Loucy (cell line): ENCODE measurements around the gene TMED1.

Experiments used
- H2AFZ ChIP-seq: fragments of 200-600 bp; sonication (generic); 2 replicates; pipeline ENCODE4 v1.6.0; 2016; ENCODE audit warnings: antibody characterized with exemption, mild to moderate bottlenecking, low read length, moderate library complexity
- H3F3A ChIP-seq: fragments of 200-600 bp; 2 replicates; pipeline ENCODE4 v1.6.0; 2016; ENCODE audit warnings: antibody characterized with exemption, low read depth, mild to moderate bottlenecking
- H3K27me3 ChIP-seq: fragments of 200-600 bp; sonication (generic); 2 replicates; pipeline ENCODE4 v1.6.1; 2014; ENCODE audit warnings: low read length, mild to moderate bottlenecking; ENCODE audit not compliant: insufficient read depth, poor library complexity, severe bottlenecking
- H3K36me3 ChIP-seq: fragments of 200-600 bp; sonication (generic); 2 replicates; pipeline ENCODE4 v1.6.1; 2016; ENCODE audit warnings: low read length; ENCODE audit not compliant: insufficient read depth
- H3K4me1 ChIP-seq: fragments of 200-600 bp; sonication (generic); 2 replicates; pipeline ENCODE4 v1.5.1; 2014; ENCODE audit warnings: low read length, mild to moderate bottlenecking; ENCODE audit not compliant: insufficient read depth, poor library complexity, severe bottlenecking
- H3K4me2 ChIP-seq: fragments of 200-600 bp; sonication (generic); 2 replicates; pipeline ENCODE4 v1.6.0; 2014; ENCODE audit warnings: antibody characterized with exemption, low read length, low read depth, mild to moderate bottlenecking; ENCODE audit not compliant: poor library complexity, severe bottlenecking
- H3K4me3 ChIP-seq: fragments of 200-600 bp; sonication (generic); 2 replicates; pipeline ENCODE4 v1.5.1; 2014; ENCODE audit warnings: low read length, mild to moderate bottlenecking, mixed read lengths; ENCODE audit not compliant: poor library complexity, severe bottlenecking
- H3K79me2 ChIP-seq: fragments of 200-600 bp; sonication (generic); 2 replicates; pipeline ENCODE4 v1.6.1; 2014; ENCODE audit warnings: low read length; ENCODE audit not compliant: insufficient read depth
- H3K9ac ChIP-seq: fragments of 200-600 bp; sonication (generic); 2 replicates; pipeline ENCODE4 v1.6.0; 2014; ENCODE audit warnings: mild to moderate bottlenecking, low read depth, low read length, moderate library complexity; ENCODE audit not compliant: poor library complexity, severe bottlenecking
- H3K9me2 ChIP-seq: fragments of 200-600 bp; sonication (generic); replicated peaks from 2 replicates; pipeline ENCODE4 v1.6.1; 2016; ENCODE audit warnings: low read depth, low read length, mixed read lengths
- H3K9me3 ChIP-seq: fragments of 200-600 bp; sonication (generic); 2 replicates; pipeline ENCODE4 v1.6.1; 2014; ENCODE audit warnings: mild to moderate bottlenecking, antibody characterized with exemption, low read length, low read depth; ENCODE audit not compliant: insufficient read depth
- H4K20me1 ChIP-seq: fragments of 200-600 bp; sonication (generic); 2 replicates; pipeline ENCODE4 v1.6.0; 2014; ENCODE audit warnings: antibody characterized with exemption, low read length, mild to moderate bottlenecking; ENCODE audit not compliant: insufficient read depth, poor library complexity, severe bottlenecking
- CTCF ChIP-seq: fragments of 200-600 bp; sonication (generic); conservative IDR thresholded peaks from 2 replicates; pipeline ENCODE4 v1.5.1; 2014; ENCODE audit warnings: mild to moderate bottlenecking, antibody characterized with exemption, low read length
- EZH2phosphoT487 ChIP-seq: fragments of 200-600 bp; IDR thresholded peaks from 2 replicates; pipeline ENCODE4 v1.6.1; 2018; ENCODE audit warnings: antibody characterized with exemption, mild to moderate bottlenecking, moderate library complexity, borderline replicate concordance

The TMED1 gene

GRCh38 chr19:10854350-10855089 lies 18.5 kb upstream of the TMED1 start:
- no peak for TF ChIP-seq EZH2phosphoT487
- no peak for TF ChIP-seq CTCF
- Histone ChIP-seq H3K9me2 (no peaks in the 10 kb centered on the region), H3K4me3 (no peak overlapping the region), H3F3A (no peaks in the 10 kb centered on the region), H3K36me3 (no peaks in the 10 kb centered on the region), H2AFZ (no peak overlapping the region), H3K4me2 (no peak overlapping the region), H3K27me3 (no peaks in the 10 kb centered on the region), H3K9me3 (no peaks in the 10 kb centered on the region), H4K20me1 (no peaks in the 10 kb centered on the region), H3K9ac (no peak overlapping the region), H3K4me1 (no peaks in the 10 kb centered on the region), H3K79me2 (no peaks in the 10 kb centered on the region)

- no peaks in the 10 kb centered on the region for H3K27me3 ChIP-seq
- no peak overlapping the region for H3K9ac ChIP-seq
- no peaks in the 10 kb centered on the region for H3K4me1 ChIP-seq
- TF ChIP-seq CTCF (no peak), EZH2phosphoT487 (no peak)
- H3K36me3 ChIP-seq: no peaks in the 10 kb centered on the region
- no peak overlapping the region for H2AFZ ChIP-seq
- H3K9me3 ChIP-seq: no peaks in the 10 kb centered on the region
- H3K9me2 ChIP-seq: no peaks in the 10 kb centered on the region
- H3K4me3 ChIP-seq: no peak overlapping the region
- no peak overlapping the region for H3K4me2 ChIP-seq
- no peaks in the 10 kb centered on the region for H3F3A ChIP-seq
- no peaks in the 10 kb centered on the region for H4K20me1 ChIP-seq
- H3K79me2 ChIP-seq: no peaks in the 10 kb centered on the region
These were observed 16.9 kb upstream of the TMED1 start for GRCh38 chr19:10852941-10853340.

- Histone ChIP-seq H3K79me2 (no peaks in the 10 kb centered on the region), H3K9me2 (no peaks in the 10 kb centered on the region), H3K9ac (no peak overlapping the region), H3K4me3 (no peak overlapping the region), H3K4me2 (no peak overlapping the region), H3K36me3 (no peaks in the 10 kb centered on the region), H2AFZ (no peak overlapping the region), H3K4me1 (no peaks in the 10 kb centered on the region), H4K20me1 (no peaks in the 10 kb centered on the region), H3K9me3 (no peaks in the 10 kb centered on the region), H3F3A (no peaks in the 10 kb centered on the region), H3K27me3 (no peaks in the 10 kb centered on the region)
- no peak for TF ChIP-seq EZH2phosphoT487
- no peak for TF ChIP-seq CTCF
These were observed 16.2 kb upstream of the TMED1 start for GRCh38 chr19:10852098-10852800.
